Prostate gland (tissue), 2 donors: ENCODE data around the gene ENTPD3. TPM values are rescaled to one million over a fixed set of nuclear protein-coding genes. Genes with fewer than 3 reads are reported as not detected.

Experiments used
- DNase-seq: peaks from one replicate; pipeline ENCODE4 v3.0.0-alpha.2; 2019; ENCODE audit warnings: low spot score
- H3K27ac ChIP-seq, 2 donors: fragments of 200-600 bp; sonication (generic); 2 replicates each; pipeline ENCODE4 v1.5.1; 2017 to 2019
- H3K27me3 ChIP-seq: fragments of 200-600 bp; sonication (generic); replicated peaks from 2 replicates; pipeline ENCODE4 v1.5.1; 2019; ENCODE audit not compliant: insufficient read depth
- H3K36me3 ChIP-seq, 2 donors: fragments of 200-600 bp; sonication (generic); 1 replicate in 1 of 2; 2 replicates in 1 of 2; pipeline versions ENCODE4 v1.5.1 to v1.8.1; 2017 to 2019
- H3K4me1 ChIP-seq: fragments of 200-600 bp; sonication (generic); replicated peaks from 2 replicates; pipeline ENCODE4 v1.5.1; 2019
- H3K4me3 ChIP-seq, 2 donors: fragments of 200-600 bp; sonication (generic); 2 replicates each; pipeline ENCODE4 v1.5.1; 2017 to 2019
- H3K9me3 ChIP-seq: fragments of 200-600 bp; sonication (generic); 2 replicates; pipeline ENCODE4 v1.5.1; 2017
- CTCF ChIP-seq, 4 experiments: fragments of 200-600 bp in 2 of 4; fragments of 450-650 bp in 2 of 4; sonication (generic) in 2 of 4; IDR thresholded peaks; 1 replicate in 3 of 4; 2 replicates in 1 of 4; pipeline ENCODE4 v1.5.1; 2016 to 2019; ENCODE audit warnings: antibody characterized with exemption in 4 of 4, mild to moderate bottlenecking in 2 of 4, moderate library complexity in 2 of 4
- POLR2A ChIP-seq: fragments of 450-650 bp; IDR thresholded peaks from one replicate; pipeline ENCODE4 v1.6.1; 2016; ENCODE audit warnings: antibody characterized with exemption, mild to moderate bottlenecking
- POLR2AphosphoS5 ChIP-seq: sonication (generic); formaldehyde crosslinking; IDR thresholded peaks from one replicate; pipeline ENCODE4 v1.6.1; 2017; ENCODE audit warnings: antibody characterized with exemption
- whole genome bisulfite sequencing: methylation state at CpG from one replicate; pipeline ENCODE4 v1.1.5; 2018; 5-methylcytosine and 5-hydroxymethylcytosine counted together
- intact Hi-C: fragments of 100-400 bp; cut with DNase I; formaldehyde crosslinking; loops from one replicate; pipeline ENCODE4 v1.14.2; 2022
- total RNA-seq, 2 donors: library from RNA; depleted of rRNA; stranded (reverse); fragments of >200 nt; gene quantifications; one replicate each; pipeline ENCODE4 v1.1.0, GENCODE V29; 2016

ENTPD3 gene
- total RNA-seq, 2 donors from 2014 or later, result 2.4 to 11.0 TPM

- Histone ChIP-seq H3K36me3 (no peaks in the 10 kb centered on the region), H3K27ac (no peak overlapping the region), H3K4me1 (no peaks in the 10 kb centered on the region), H3K9me3 (no peaks in the 10 kb centered on the region), H3K27me3 (no peaks in the 10 kb centered on the region), H3K4me3 (no peak overlapping the region)
- intact Hi-C loops, result no loop called here
- no peak for DNase-seq
- TF ChIP-seq POLR2AphosphoS5 (no peak), POLR2A (no peak), CTCF (IDR thresholded peaks at IDR 0.05) (no peak)
- 94% methylated on average over 1 of the region's 1 CpG for WGBS
These were observed 35.9 kb downstream of the ENTPD3 start for GRCh38 chr3:40422861-40423260.

- Histone ChIP-seq H3K9me3 (no peaks in the 10 kb centered on the region), H3K4me3 (no peak overlapping the region), H3K36me3 (no peaks in the 10 kb centered on the region), H3K27me3 (no peaks in the 10 kb centered on the region), H3K27ac (no peak overlapping the region), H3K4me1 (no peaks in the 10 kb centered on the region)
- TF ChIP-seq POLR2A, result no peak
- TF ChIP-seq CTCF (IDR thresholded peaks at IDR 0.05), result no peak
- no peak for TF ChIP-seq POLR2AphosphoS5
- no peak for DNase-seq
- intact Hi-C loops, result no loop called here
- 95% methylated on average over 8 of the region's 8 CpGs for whole genome bisulfite sequencing
These were observed 40.2 kb downstream of the ENTPD3 start for GRCh38 chr3:40427045-40427669.

GRCh38 chr3:40432793-40433192 lies 45.8 kb downstream of the ENTPD3 start:
- intact Hi-C loops, result no loop called here
- 74% methylated on average over 2 of the region's 2 CpGs for WGBS
- H3K4me1 ChIP-seq, result no peaks in the 10 kb centered on the region
- TF ChIP-seq POLR2AphosphoS5 (no peak), CTCF (IDR thresholded peaks at IDR 0.05) (no peak), POLR2A (no peak)
- no peaks in the 10 kb centered on the region for H3K27me3 ChIP-seq
- no peak overlapping the region for H3K4me3 ChIP-seq
- no peak for DNase-seq
- no peaks in the 10 kb centered on the region for H3K9me3 ChIP-seq
- H3K27ac ChIP-seq, result no peak overlapping the region
- H3K36me3 ChIP-seq, result no peaks in the 10 kb centered on the region

- no peaks in the 10 kb centered on the region for H3K4me1 ChIP-seq
- WGBS, result 73% methylated on average over 5 of the region's 5 CpGs
- TF ChIP-seq POLR2AphosphoS5 (no peak), POLR2A (no peak), CTCF (IDR thresholded peaks at IDR 0.05) (no peak)
- intact Hi-C loops, result no loop called here
- no peaks in the 10 kb centered on the region for H3K9me3 ChIP-seq
- DNase-seq, result no peak
- no peak overlapping the region for H3K4me3 ChIP-seq
- H3K27ac ChIP-seq, result no peak overlapping the region
- H3K36me3 ChIP-seq, result no peaks in the 10 kb centered on the region
- H3K27me3 ChIP-seq, result no peaks in the 10 kb centered on the region
These were observed 50.9 kb downstream of the ENTPD3 start for GRCh38 chr3:40437889-40438288.

- intact Hi-C loops, result no loop called here
- WGBS, result 85% methylated on average over 9 of the region's 9 CpGs
- H3K36me3 ChIP-seq, result no peaks in the 10 kb centered on the region
- no peak overlapping the region for H3K27ac ChIP-seq
- no peaks in the 10 kb centered on the region for H3K27me3 ChIP-seq
- H3K4me3 ChIP-seq, result no peak overlapping the region
- no peak for DNase-seq
- no peak for TF ChIP-seq POLR2AphosphoS5
- TF ChIP-seq POLR2A, result no peak
- TF ChIP-seq CTCF (IDR thresholded peaks at IDR 0.05), result no peak
- H3K4me1 ChIP-seq, result no peaks in the 10 kb centered on the region
- no peaks in the 10 kb centered on the region for H3K9me3 ChIP-seq
These were observed 58.1 kb downstream of the ENTPD3 start for GRCh38 chr3:40445062-40445461.
